IgD-negative memory B cell (primary cell): ENCODE data around the gene MSRB3. TPM values are rescaled to one million over a fixed set of nuclear protein-coding genes. Genes with fewer than 3 reads are reported as not detected.
"Not testable (repeated sequence)": the region's sequence is repeated elsewhere in the genome, so short reads cannot be mapped to it uniquely, and the experiment has no call there.

Source experiments
- H3K27ac Mint-ChIP-seq, 3 donors: one replicate each; pipeline ENCODE4 v1.8.0; 2020 to 2022; ENCODE audit warnings: mild to moderate bottlenecking in 3 of 3, mixed read lengths in 3 of 3, moderate library complexity in 1 of 3
- H3K27me3 Mint-ChIP-seq: one replicate; pipeline ENCODE4 v1.8.0; 2021; ENCODE audit warnings: mixed read lengths
- H3K36me3 Mint-ChIP-seq: one replicate; pipeline ENCODE4 v1.8.0; 2020; ENCODE audit warnings: mild to moderate bottlenecking, mixed read lengths
- H3K4me1 Mint-ChIP-seq, 3 donors: one replicate each; pipeline ENCODE4 v1.8.0; 2020 to 2022; ENCODE audit warnings: mixed read lengths in 3 of 3, mild to moderate bottlenecking in 1 of 3
- H3K4me3 Mint-ChIP-seq, 4 donors: one replicate each; pipeline ENCODE4 v1.8.0; 2020 to 2022; ENCODE audit warnings: mild to moderate bottlenecking in 4 of 4, mixed read lengths in 4 of 4, moderate library complexity in 3 of 4
- H3K9me3 Mint-ChIP-seq, 3 donors: one replicate each; pipeline ENCODE4 v1.8.0; 2020 to 2021; ENCODE audit warnings: mixed read lengths in 3 of 3, mild to moderate bottlenecking in 1 of 3
- polyA plus RNA-seq: library from polyadenylated mRNA; unstranded; fragments of 300-500 nt; fragmentation: Illumina TruSeq; gene quantifications from one replicate; pipeline ENCODE4 v1.2.3, GENCODE V29; 2021

The MSRB3 gene
- polyA plus RNA-seq, 1 donor from 2014 or later: not detected

DNA sequence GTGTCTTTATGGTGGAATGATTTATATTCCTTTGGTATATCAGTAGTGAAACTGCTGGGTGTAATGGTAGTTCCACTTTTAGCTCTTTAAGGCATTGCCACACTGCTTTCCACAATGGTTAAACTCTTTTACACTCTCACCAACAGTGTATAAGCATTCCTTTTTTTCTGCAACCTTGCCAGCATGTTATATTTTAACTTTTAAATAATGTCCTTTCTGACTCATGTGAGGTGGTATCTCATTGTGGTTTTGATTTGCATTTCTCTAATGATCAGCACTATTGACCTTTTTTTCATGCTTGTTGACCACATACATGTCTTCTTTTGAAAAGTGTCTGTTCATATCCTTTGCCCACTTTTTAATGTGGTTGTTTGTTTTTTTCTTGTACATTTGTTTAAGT is 142.5 kb downstream of the MSRB3 start:
- no peak overlapping the region for H3K27ac Mint-ChIP-seq
- peaks cover 2 to 13% (median 13%) of the 10 kb centered on the region in 3 donors for H3K9me3 Mint-ChIP-seq
- H3K4me3 Mint-ChIP-seq: no peak overlapping the region
- H3K27me3 Mint-ChIP-seq: no peaks in the 10 kb centered on the region
- H3K36me3 Mint-ChIP-seq: no peaks in the 10 kb centered on the region
- no peaks in the 10 kb centered on the region for H3K4me1 Mint-ChIP-seq

- no peak overlapping the region for H3K4me3 Mint-ChIP-seq
- H3K27me3 Mint-ChIP-seq: no peaks in the 10 kb centered on the region
- H3K4me1 Mint-ChIP-seq: no peaks in the 10 kb centered on the region
- H3K27ac Mint-ChIP-seq: no peak overlapping the region
- no peaks in the 10 kb centered on the region for H3K36me3 Mint-ChIP-seq
- H3K9me3 Mint-ChIP-seq: peaks cover 0 to 6% (median 6%) of the 10 kb centered on the region in 3 donors
These were observed 149.2 kb downstream of the MSRB3 start for GRCh38 chr12:65427646-65428045.

DNA sequence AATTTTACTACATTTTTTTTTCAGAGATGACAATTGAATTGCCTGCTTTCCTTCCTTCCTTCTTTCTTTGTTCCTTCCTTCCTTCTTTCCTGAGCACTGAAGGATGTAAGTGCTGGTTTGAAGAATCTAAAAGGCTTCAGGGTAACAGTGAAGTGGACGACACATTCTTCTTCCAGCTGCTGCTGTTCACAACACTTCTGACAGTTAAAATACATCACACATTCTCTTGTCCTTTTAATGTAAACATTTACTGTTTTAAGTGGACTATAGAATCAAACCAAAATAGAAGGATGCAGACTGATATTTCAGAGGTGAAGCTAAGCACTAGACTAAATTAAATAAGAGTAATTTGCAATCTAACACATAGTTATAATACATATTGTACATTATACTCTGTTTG is 151.5 kb downstream of the MSRB3 start:
- Mint-ChIP-seq H3K4me3 (no peak overlapping the region), H3K27ac (no peak overlapping the region), H3K27me3 (no peaks in the 10 kb centered on the region), H3K4me1 (no peaks in the 10 kb centered on the region), H3K9me3 (no peaks in the 10 kb centered on the region), H3K36me3 (no peaks in the 10 kb centered on the region)

DNA sequence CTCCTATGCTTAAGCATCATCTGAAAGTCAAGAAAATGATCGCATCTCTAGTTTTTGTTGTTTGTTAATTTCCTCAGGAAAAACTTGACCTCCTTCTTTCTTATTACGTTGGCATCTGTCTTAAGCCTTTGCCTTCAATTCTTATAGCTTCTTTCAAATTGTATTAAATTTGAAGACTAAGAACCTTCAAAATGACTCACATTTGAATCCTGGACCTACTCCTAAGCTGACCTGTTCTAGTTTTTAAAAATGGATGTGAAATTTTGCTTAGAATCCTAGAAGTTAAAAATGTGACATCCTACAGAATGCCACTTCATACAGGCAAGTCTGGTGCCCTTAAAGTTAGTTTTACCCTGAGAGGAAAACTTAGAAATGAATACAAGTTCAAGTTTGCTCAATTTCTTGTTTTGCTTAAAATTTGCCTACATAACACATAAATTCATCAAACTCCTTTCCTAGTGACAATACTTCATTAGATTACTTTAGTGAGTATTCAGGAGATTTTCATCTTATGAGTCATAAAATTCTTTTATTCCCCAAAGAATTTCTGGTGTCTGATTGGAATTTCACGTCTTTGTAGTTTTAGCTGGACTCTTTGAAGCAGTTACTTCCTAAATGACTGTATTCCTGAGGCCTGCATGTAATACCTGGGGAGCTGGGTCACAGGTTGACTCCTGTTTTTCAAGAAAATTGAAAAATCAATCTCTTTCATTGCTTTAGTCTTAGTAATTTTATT is 152.3 kb downstream of the MSRB3 start:
- no peaks in the 10 kb centered on the region for H3K36me3 Mint-ChIP-seq
- H3K27ac Mint-ChIP-seq: no peak overlapping the region
- H3K4me1 Mint-ChIP-seq: no peaks in the 10 kb centered on the region
- H3K4me3 Mint-ChIP-seq: no peak overlapping the region
- no peaks in the 10 kb centered on the region for H3K27me3 Mint-ChIP-seq
- no peaks in the 10 kb centered on the region for H3K9me3 Mint-ChIP-seq

DNA sequence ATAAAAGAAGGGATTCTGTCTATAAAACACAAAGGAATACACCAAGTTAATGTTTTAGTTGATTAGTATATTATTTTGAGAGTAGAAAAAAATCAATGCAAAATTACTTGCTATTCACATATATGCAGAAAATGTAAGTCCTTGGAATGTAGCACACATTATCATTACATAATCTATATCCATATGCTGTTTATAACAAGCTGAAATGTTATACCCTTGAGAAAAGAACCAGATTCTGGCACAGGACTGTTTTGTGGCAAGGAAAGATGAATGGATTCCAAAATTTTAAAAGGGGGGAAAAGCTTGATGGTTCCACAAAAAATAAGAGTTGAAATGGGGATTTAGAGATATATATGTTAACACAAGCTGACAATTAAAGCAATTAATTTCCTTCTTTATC is 153.6 kb downstream of the MSRB3 start:
- no peak overlapping the region for H3K4me3 Mint-ChIP-seq
- H3K27ac Mint-ChIP-seq: no peak overlapping the region
- no peaks in the 10 kb centered on the region for H3K9me3 Mint-ChIP-seq
- no peaks in the 10 kb centered on the region for H3K36me3 Mint-ChIP-seq
- H3K4me1 Mint-ChIP-seq: no peaks in the 10 kb centered on the region
- H3K27me3 Mint-ChIP-seq: no peaks in the 10 kb centered on the region

DNA sequence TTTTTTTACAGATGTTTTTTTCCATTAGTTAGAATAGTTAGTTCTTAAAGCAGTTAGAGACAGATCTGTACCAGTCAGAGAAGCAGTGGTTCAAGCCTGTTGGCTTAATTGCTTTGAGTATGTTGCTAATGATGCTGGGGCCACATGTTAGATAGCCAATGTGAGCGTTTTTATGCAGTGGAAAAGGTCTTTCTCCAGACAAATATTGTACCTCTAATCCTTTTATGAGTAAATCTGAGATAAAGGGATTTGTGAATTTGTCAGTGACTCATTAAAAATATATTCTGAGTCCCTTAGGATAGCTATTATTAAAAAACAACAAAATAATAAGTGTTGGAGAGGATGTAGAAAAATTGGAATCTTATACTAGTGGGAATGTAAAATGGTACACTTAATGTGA is 154.2 kb downstream of the MSRB3 start:
- H3K27ac Mint-ChIP-seq: no peak overlapping the region
- no peaks in the 10 kb centered on the region for H3K36me3 Mint-ChIP-seq
- H3K27me3 Mint-ChIP-seq: no peaks in the 10 kb centered on the region
- no peak overlapping the region for H3K4me3 Mint-ChIP-seq
- H3K9me3 Mint-ChIP-seq: no peaks in the 10 kb centered on the region
- H3K4me1 Mint-ChIP-seq: no peaks in the 10 kb centered on the region

- H3K36me3 Mint-ChIP-seq: no peaks in the 10 kb centered on the region
- H3K27ac Mint-ChIP-seq: no peak overlapping the region
- H3K27me3 Mint-ChIP-seq: no peaks in the 10 kb centered on the region
- no peak overlapping the region for H3K4me3 Mint-ChIP-seq
- no peaks in the 10 kb centered on the region for H3K9me3 Mint-ChIP-seq
- H3K4me1 Mint-ChIP-seq: no peaks in the 10 kb centered on the region
These were observed 156.3 kb downstream of the MSRB3 start for GRCh38 chr12:65434737-65435136.

GRCh38 chr12:65443038-65443437 is 164.6 kb downstream of the MSRB3 start:
- Mint-ChIP-seq H3K4me3 (no peak overlapping the region), H3K4me1 (no peaks in the 10 kb centered on the region), H3K27ac (no peak overlapping the region), H3K36me3 (no peaks in the 10 kb centered on the region), H3K27me3 (no peaks in the 10 kb centered on the region), H3K9me3 (peaks cover 0 to 3% (median 0%) of the 10 kb centered on the region in 3 donors)

GRCh38 chr12:65444996-65445395 is 166.5 kb downstream of the MSRB3 start:
- Mint-ChIP-seq H3K4me1 (no peaks in the 10 kb centered on the region), H3K27me3 (no peaks in the 10 kb centered on the region), H3K9me3 (peaks cover 0 to 3% (median 0%) of the 10 kb centered on the region in 3 donors), H3K36me3 (no peaks in the 10 kb centered on the region), H3K27ac (no peak overlapping the region), H3K4me3 (no peak overlapping the region)

DNA sequence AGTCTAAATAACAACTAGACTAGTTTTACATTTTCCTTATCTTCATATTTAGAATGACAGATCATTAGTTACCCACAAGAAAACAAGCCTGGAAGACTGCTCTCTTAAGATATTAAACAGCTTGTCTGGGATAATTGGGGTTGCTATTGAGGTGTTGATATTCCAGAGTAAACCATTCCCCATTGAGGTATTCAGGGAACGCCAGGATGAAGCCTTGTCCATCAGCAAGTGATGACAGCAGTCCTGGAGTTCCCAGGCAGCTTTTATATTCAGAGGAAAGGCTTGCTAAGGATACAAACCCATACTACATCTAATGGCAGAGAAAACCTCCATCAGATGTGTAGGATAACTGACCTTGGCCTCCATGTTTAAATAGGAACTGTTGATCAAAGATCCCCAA is 168.4 kb downstream of the MSRB3 start:
- Mint-ChIP-seq H3K4me3 (no peak overlapping the region), H3K9me3 (peaks cover 0 to 3% (median 0%) of the 10 kb centered on the region in 3 donors), H3K27ac (no peak overlapping the region)

GRCh38 chr12:65449400-65449799 is 170.9 kb downstream of the MSRB3 start:
- H3K27me3 Mint-ChIP-seq: no peaks in the 10 kb centered on the region
- H3K4me3 Mint-ChIP-seq: no peak overlapping the region
- no peak overlapping the region for H3K27ac Mint-ChIP-seq
- peaks cover 0 to 3% (median 0%) of the 10 kb centered on the region in 3 donors for H3K9me3 Mint-ChIP-seq
- H3K4me1 Mint-ChIP-seq: no peaks in the 10 kb centered on the region
- no peaks in the 10 kb centered on the region for H3K36me3 Mint-ChIP-seq

More for the DNA sequence above, 168.4 kb downstream of the MSRB3 start:
- no peaks in the 10 kb centered on the region for H3K36me3 Mint-ChIP-seq
- H3K27me3 Mint-ChIP-seq: no peaks in the 10 kb centered on the region
- no peaks in the 10 kb centered on the region for H3K4me1 Mint-ChIP-seq

GRCh38 chr12:65450625-65451024 is 172.1 kb downstream of the MSRB3 start:
- H3K27ac Mint-ChIP-seq: no peak overlapping the region
- no peaks in the 10 kb centered on the region for H3K27me3 Mint-ChIP-seq
- H3K4me1 Mint-ChIP-seq: no peaks in the 10 kb centered on the region
- no peak overlapping the region for H3K4me3 Mint-ChIP-seq
- no peaks in the 10 kb centered on the region for H3K9me3 Mint-ChIP-seq
- no peaks in the 10 kb centered on the region for H3K36me3 Mint-ChIP-seq

GRCh38 chr12:65454115-65454787 is 175.8 kb downstream of the MSRB3 start:
- Mint-ChIP-seq H3K4me1 (no peaks in the 10 kb centered on the region), H3K9me3 (no peaks in the 10 kb centered on the region), H3K27ac (no peak overlapping the region), H3K4me3 (no peak overlapping the region), H3K27me3 (no peaks in the 10 kb centered on the region), H3K36me3 (no peaks in the 10 kb centered on the region)

DNA sequence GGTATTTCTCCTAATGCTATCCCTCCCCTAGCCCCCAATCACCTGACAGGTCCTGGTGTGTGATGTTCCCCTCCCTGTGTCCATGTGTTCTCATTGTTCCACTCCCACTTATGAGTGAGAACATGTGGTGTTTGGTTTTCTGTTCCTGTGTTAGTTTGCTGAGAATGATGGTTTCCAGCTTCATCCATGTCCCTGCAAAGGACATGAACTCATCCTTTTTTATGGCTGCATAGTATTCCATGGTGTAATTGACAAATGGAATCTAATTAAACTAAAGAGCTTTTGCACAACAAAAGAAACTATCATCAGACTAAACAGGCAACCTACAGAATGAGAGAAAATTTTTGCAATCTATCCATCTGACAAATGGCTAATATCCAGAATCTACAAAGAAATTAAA is 178.9 kb downstream of the MSRB3 start:
- H3K4me1 Mint-ChIP-seq: not testable (repeated sequence)

DNA sequence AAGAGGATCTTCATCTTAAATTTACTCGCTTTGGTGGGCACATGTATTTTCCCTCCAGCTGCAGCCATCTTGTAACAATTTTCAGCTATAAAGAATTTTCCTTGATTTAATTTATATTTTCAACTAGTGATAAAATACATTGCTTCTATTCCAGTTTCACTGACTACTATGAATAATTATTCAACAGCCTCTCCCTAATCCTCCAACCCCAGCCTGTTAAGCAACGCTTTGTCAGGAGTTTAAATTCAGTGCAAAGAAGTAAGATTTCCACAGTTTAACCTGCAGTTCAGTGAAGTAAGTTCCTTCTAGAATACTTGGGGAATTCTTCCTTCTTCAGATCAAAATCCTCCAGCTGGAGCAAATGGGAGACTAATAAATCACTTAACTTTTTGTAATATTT is 180.2 kb downstream of the MSRB3 start:
- Mint-ChIP-seq H3K27me3 (no peaks in the 10 kb centered on the region), H3K4me1 (no peaks in the 10 kb centered on the region), H3K27ac (no peak overlapping the region), H3K4me3 (no peak overlapping the region), H3K36me3 (no peaks in the 10 kb centered on the region), H3K9me3 (no peaks in the 10 kb centered on the region)

More for the DNA sequence above, 178.9 kb downstream of the MSRB3 start:
- not testable (repeated sequence) for H3K27me3 Mint-ChIP-seq, H3K36me3 Mint-ChIP-seq, H3K4me3 Mint-ChIP-seq, H3K27ac Mint-ChIP-seq, H3K9me3 Mint-ChIP-seq

DNA sequence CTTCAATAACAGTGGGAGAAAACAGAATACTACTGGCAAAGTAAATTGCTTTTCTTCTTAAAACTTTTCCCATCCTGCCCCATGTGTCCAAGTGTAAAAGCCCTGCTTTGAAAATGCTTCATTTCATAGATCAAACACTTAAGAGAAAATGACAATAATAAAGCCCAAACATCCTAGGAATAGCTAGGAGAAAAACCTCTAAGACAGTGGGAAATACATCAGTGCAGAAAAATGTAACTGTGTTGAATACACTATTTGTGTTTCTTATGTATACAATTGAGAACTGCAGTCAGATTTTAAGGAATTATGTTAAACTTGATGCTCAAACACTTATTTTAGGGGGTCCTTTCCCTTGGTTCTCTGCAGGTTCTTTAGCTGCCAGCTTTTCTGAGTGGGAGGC is 181.1 kb downstream of the MSRB3 start:
- Mint-ChIP-seq H3K4me1 (no peaks in the 10 kb centered on the region), H3K9me3 (no peaks in the 10 kb centered on the region), H3K27me3 (no peaks in the 10 kb centered on the region), H3K4me3 (no peak overlapping the region), H3K36me3 (no peaks in the 10 kb centered on the region), H3K27ac (no peak overlapping the region)
